IMR-90 (cell line): ENCODE measurements around the gene PAXIP1. TPM values are rescaled to one million over a fixed set of nuclear protein-coding genes. Genes with fewer than 3 reads are reported as not detected.

Source experiments
- ATAC-seq: fragments of 200-7000 bp; cut with Tn5 transposase; 2 replicates; pipeline ENCODE4 v1.9.1; 2020; ENCODE audit warnings: low read depth, mild to moderate bottlenecking, moderate library complexity
- BruUV-seq: library from RNA; stranded (reverse); fragments of 400-500 nt; replicated peaks from 2 replicates; lab custom pipeline; 2021; lab: Mats Ljungman, UMichigan
- CTCF ChIA-PET: fragments of 300-600 bp; formaldehyde crosslinking; extraction: SDS; loops from one replicate; lab custom pipeline; 2021; ENCODE audit warnings: antibody characterized with exemption; lab: Yijun Ruan, JAX
- POLR2A ChIA-PET: fragments of 300-600 bp; sonication (Branson Sonifier 250); formaldehyde crosslinking; loops from one replicate; lab custom pipeline; 2022; ENCODE audit warnings: antibody characterized with exemption; ENCODE audit not compliant: unreplicated experiment; lab: Charles Lee
- DNase-seq: peaks from one replicate; pipeline ENCODE4 v3.0.0; 2013
- H2AFZ ChIP-seq: replicated peaks from 2 replicates; pipeline ENCODE3; 2013; ENCODE audit warnings: low read length, mild to moderate bottlenecking; ENCODE audit not compliant: poor library complexity
- H2AK5ac ChIP-seq: 2 replicates; pipeline ENCODE4 v1.6.1; 2013; ENCODE audit warnings: low read depth, low read length, inconsistent platforms
- H2AK9ac ChIP-seq: replicated peaks from 2 replicates; pipeline ENCODE3; 2013; ENCODE audit warnings: mild to moderate bottlenecking, low read depth, low read length, moderate library complexity; ENCODE audit not compliant: poor library complexity
- H2BK120ac ChIP-seq: 2 replicates; pipeline ENCODE4 v1.6.1; 2013; ENCODE audit warnings: low read depth, low read length, inconsistent platforms
- H2BK15ac ChIP-seq: 3 replicates; pipeline ENCODE4 v1.6.1; 2013; ENCODE audit warnings: low read depth, low read length, inconsistent platforms
- H2BK20ac ChIP-seq: 2 replicates; pipeline ENCODE4 v1.6.1; 2013; ENCODE audit warnings: low read depth, mild to moderate bottlenecking, inconsistent platforms, low read length, moderate library complexity
- H2BK5ac ChIP-seq: 2 replicates; pipeline ENCODE4 v1.6.1; 2013; ENCODE audit warnings: mild to moderate bottlenecking, low read depth, low read length, inconsistent platforms; ENCODE audit not compliant: poor library complexity, severe bottlenecking
- H3K14ac ChIP-seq: replicated peaks from 2 replicates; pipeline ENCODE4 v1.6.1; 2013; ENCODE audit warnings: low read depth, low read length, inconsistent platforms
- H3K18ac ChIP-seq: 2 replicates; pipeline ENCODE4 v1.6.1; 2013; ENCODE audit warnings: low read depth, low read length, control low read depth
- H3K23ac ChIP-seq: 2 replicates; pipeline ENCODE4 v1.6.1; 2013; ENCODE audit warnings: low read depth, low read length, inconsistent platforms
- H3K27ac ChIP-seq: 2 replicates; pipeline ENCODE4 v1.5.1; 2013; ENCODE audit warnings: mild to moderate bottlenecking, control low read depth, low read length; ENCODE audit not compliant: insufficient read depth
- H3K27me3 ChIP-seq: 2 replicates; pipeline ENCODE4 v1.6.1; 2013; ENCODE audit warnings: low read length; ENCODE audit not compliant: control insufficient read depth, insufficient read depth
- H3K36me3 ChIP-seq: 2 replicates; pipeline ENCODE4 v1.6.1; 2013; ENCODE audit warnings: low read length, mixed read lengths; ENCODE audit not compliant: control insufficient read depth, insufficient read depth
- H3K4ac ChIP-seq: 2 replicates; pipeline ENCODE4 v1.6.1; 2013; ENCODE audit warnings: low read depth, low read length, inconsistent platforms
- H3K4me1 ChIP-seq: 2 replicates; pipeline ENCODE4 v1.6.1; 2013; ENCODE audit warnings: low read length, mixed read lengths; ENCODE audit not compliant: control insufficient read depth, insufficient read depth
- H3K4me2 ChIP-seq: 2 replicates; pipeline ENCODE4 v1.6.1; 2013; ENCODE audit warnings: low read depth, mild to moderate bottlenecking, control low read depth, low read length, moderate library complexity
- H3K4me3 ChIP-seq: 2 replicates; pipeline ENCODE4 v1.5.1; 2013; ENCODE audit warnings: low read depth, mild to moderate bottlenecking, control low read depth, low read length, moderate library complexity; ENCODE audit not compliant: insufficient read depth
- H3K56ac ChIP-seq: 2 replicates; pipeline ENCODE4 v1.6.1; 2013; ENCODE audit warnings: low read length, inconsistent platforms; ENCODE audit not compliant: insufficient read depth; ENCODE audit errors: extremely low read depth
- H3K79me1 ChIP-seq, 2 experiments: 2 replicates each; pipeline ENCODE4 v1.6.1; 2013; ENCODE audit warnings: low read length in 2 of 2, inconsistent platforms in 1 of 2, low read depth in 1 of 2
- H3K9ac ChIP-seq: 2 replicates; pipeline ENCODE4 v1.6.1; 2013; ENCODE audit warnings: low read depth, low read length, control low read depth
- H3K9me1 ChIP-seq: 2 replicates; pipeline ENCODE4 v1.6.1; 2013; ENCODE audit warnings: low read length, inconsistent platforms; ENCODE audit not compliant: insufficient read depth
- H3K9me3 ChIP-seq: 2 replicates; pipeline ENCODE4 v1.6.1; 2013; ENCODE audit warnings: low read length; ENCODE audit not compliant: control insufficient read depth, insufficient read depth
- H4K20me1 ChIP-seq: 2 replicates; pipeline ENCODE4 v1.6.1; 2013; ENCODE audit warnings: low read length, inconsistent platforms; ENCODE audit not compliant: insufficient read depth
- H4K5ac ChIP-seq: 2 replicates; pipeline ENCODE4 v1.6.1; 2013; ENCODE audit warnings: mild to moderate bottlenecking, low read depth, low read length, control low read depth
- H4K8ac ChIP-seq, 2 experiments: 2 replicates each; pipeline ENCODE4 v1.6.1; 2013; ENCODE audit warnings: low read depth in 2 of 2, low read length in 2 of 2, control low read depth in 1 of 2, inconsistent platforms in 1 of 2
- H4K91ac ChIP-seq: 2 replicates; pipeline ENCODE4 v1.6.1; 2013; ENCODE audit warnings: low read depth, low read length, inconsistent platforms; ENCODE audit not compliant: insufficient read depth
- BHLHE40 ChIP-seq: fragments of 150-350 bp; IDR thresholded peaks from 2 replicates; pipeline ENCODE4 v1.6.1; 2016; ENCODE audit warnings: mild to moderate bottlenecking, low read depth, low read length
- CEBPB ChIP-seq: IDR thresholded peaks from 2 replicates; pipeline ENCODE4 v1.6.1; 2012; ENCODE audit warnings: low read depth, low read length, improper control_type of control experiment
- ELK1 ChIP-seq: fragments of 150-350 bp; IDR thresholded peaks from 2 replicates; pipeline ENCODE4 v1.6.1; 2016; ENCODE audit warnings: low read depth, mild to moderate bottlenecking, low read length, moderate library complexity, borderline replicate concordance
- MAFK ChIP-seq: IDR thresholded peaks from 2 replicates; pipeline ENCODE4 v1.6.1; 2012; ENCODE audit warnings: low read depth, low read length, improper control_type of control experiment
- MAZ ChIP-seq: IDR thresholded peaks from 2 replicates; pipeline ENCODE4 v1.6.1; 2012; ENCODE audit warnings: low read depth, mild to moderate bottlenecking, low read length, improper control_type of control experiment, moderate library complexity, borderline replicate concordance
- MXI1 ChIP-seq: IDR thresholded peaks from 2 replicates; pipeline ENCODE4 v1.6.1; 2012; ENCODE audit warnings: low read depth, mild to moderate bottlenecking, low read length, moderate library complexity, borderline replicate concordance
- RAD21 ChIP-seq: IDR thresholded peaks from 2 replicates; pipeline ENCODE4 v1.6.1; 2012; ENCODE audit warnings: low read length, improper control_type of control experiment
- RFX5 ChIP-seq: IDR thresholded peaks from 2 replicates; pipeline ENCODE4 v1.8.0; 2012; ENCODE audit warnings: low read depth, mild to moderate bottlenecking, low read length, moderate library complexity
- WGBS, 2 experiments: methylation state at CpG; one replicate each; pipeline versions ENCODE4 v1.1.5 to v1.1.7; 2013; ENCODE audit warnings: missing lambda C conversion rate in 2 of 2; ENCODE audit not compliant: insufficient read length in 1 of 2; ENCODE audit errors: extremely low coverage in 2 of 2; 5-methylcytosine and 5-hydroxymethylcytosine counted together
- dilution Hi-C: fragments of 300-500 bp; cut with HindIII; formaldehyde crosslinking; loops from one replicate; pipeline ENCODE4 v1.14.3; 2018; ENCODE audit warnings: low sequenced_read_pairs; ENCODE audit not compliant: unreplicated experiment
- in situ Hi-C: fragments of 300-500 bp; cut with MboI; formaldehyde crosslinking; loops from 3 replicates; pipeline ENCODE4 v1.14.3; 2019; ENCODE audit warnings: low sequenced_read_pairs, inconsistent platforms, mixed read lengths
- intact Hi-C: fragments of 100-400 bp; cut with micrococcal nuclease; formaldehyde crosslinking; loops from 2 replicates; pipeline ENCODE4 v1.10.0; 2022
- polyA plus RNA-seq, 3 experiments: library from polyadenylated mRNA; depleted of rRNA; stranded (reverse); fragments of >200 nt; gene quantifications; 2 replicates each; pipeline ENCODE4 v1.2.3, GENCODE V29; 2012; ENCODE audit warnings: low replicate concordance in 1 of 3
- total RNA-seq: library from RNA; depleted of rRNA; stranded (reverse); fragments of >200 nt; gene quantifications from 2 replicates; pipeline ENCODE4 v1.2.3, GENCODE V29; 2012

The PAXIP1 gene
- total and polyA plus RNA-seq, 2 of the 4 experiments (the other 2 are of a cell fraction) = 7.3 to 8.7 TPM

- Histone ChIP-seq H2BK5ac (no peak overlapping the region), H4K8ac (no peak overlapping the region), H3K56ac (no peak overlapping the region), H2AK5ac (no peak overlapping the region), H3K4me2 (no peak overlapping the region), H3K79me1 (no peaks in the 10 kb centered on the region), H4K20me1 (no peaks in the 10 kb centered on the region), H4K5ac (no peak overlapping the region), H3K9ac (no peak overlapping the region), H3K18ac (no peak overlapping the region), H2BK120ac (no peak overlapping the region), H2BK20ac (no peak overlapping the region), H2AFZ (no peak overlapping the region), H3K9me1 (no peaks in the 10 kb centered on the region), H3K4me3 (no peak overlapping the region), H4K91ac (no peak overlapping the region), H3K23ac (no peak overlapping the region), H3K36me3 (no peaks in the 10 kb centered on the region), H3K9me3 (peaks cover 9% of the 10 kb centered on the region; the same call in 1 of the 2 replicates), H3K27me3 (peaks cover 12% of the 10 kb centered on the region; the same call in 1 of the 2 replicates), H3K27ac (no peak overlapping the region), H2BK15ac (no peak overlapping the region), H3K14ac (no peak overlapping the region), H3K4ac (no peak overlapping the region), H3K4me1 (no peaks in the 10 kb centered on the region), H2AK9ac (no peak overlapping the region)
- dilution Hi-C loops (no loop called here), intact Hi-C loops (no loop called here), in situ Hi-C loops (no loop called here)
- BruUV-seq = no TSS peak
- no peak for ATAC-seq
- DNase-seq = no peak
- 75% methylated on average over 2 of the region's 4 CpGs; no CpG with 5 or more reads in 1 of the 2 experiments for WGBS, 2 experiments
- TF ChIP-seq RAD21 (no peak), BHLHE40 (no peak), CEBPB (no peak), MAZ (no peak), MXI1 (no peak), ELK1 (no peak), RFX5 (no peak), MAFK (no peak)
- ChIA-PET CTCF (interaction anchor here (1.3 kb wide), 1 partner anchor 42 kb away, joined by 3 read pairs; no protein-coding TSS in a partner anchor), POLR2A (no interaction called here)
Measured at GRCh38 chr7:154910977-154911376, 91.9 kb downstream of the PAXIP1 start.
